K562 (cell line): ENCODE data around the gene ATP5F1D. TPM values are rescaled to one million over a fixed set of nuclear protein-coding genes. Genes with fewer than 3 reads are reported as not detected.

Source experiments
- DLX4 ChIP-seq: fragments of 250-450 bp; sonication (Bioruptor Pico); IDR thresholded peaks from 2 replicates; pipeline ENCODE4 v1.6.1; 2021; ENCODE audit warnings: mild to moderate bottlenecking
- FOXA1 ChIP-seq: fragments of 450-650 bp; IDR thresholded peaks from 2 replicates; pipeline ENCODE4 v1.6.1; 2016; ENCODE audit warnings: mild to moderate bottlenecking, borderline replicate concordance
- HLTF ChIP-seq: fragments of 450-650 bp; IDR thresholded peaks from 2 replicates; pipeline ENCODE4 v1.6.1; 2016
- JUN ChIP-seq, 2 experiments: sonication (generic) in 1 of 2; formaldehyde crosslinking in 1 of 2; IDR thresholded peaks; 2 replicates each; pipeline versions ENCODE4 v1.6.1 to v1.8.0; 2012 to 2022; ENCODE audit warnings: borderline replicate concordance in 2 of 2, mild to moderate bottlenecking in 2 of 2, improper control_type of control experiment in 1 of 2, low read depth in 1 of 2, low read length in 1 of 2, missing genetic modification reagents in 1 of 2
- JUND ChIP-seq, 2 experiments: IDR thresholded peaks; 2 replicates in 1 of 2; 3 replicates in 1 of 2; pipeline ENCODE4 v1.6.1; 2011; ENCODE audit warnings: borderline replicate concordance in 2 of 2, low read depth in 2 of 2, low read length in 2 of 2, improper control_type of control experiment in 1 of 2, missing biosample characterization in 1 of 2, missing genetic modification characterization in 1 of 2, missing genetic modification reagents in 1 of 2
- MAX ChIP-seq: sonication (generic); formaldehyde crosslinking; IDR thresholded peaks from 2 replicates; pipeline ENCODE4 v1.9.0; 2022; ENCODE audit warnings: mild to moderate bottlenecking, missing genetic modification reagents
- MXI1 ChIP-seq: IDR thresholded peaks from 2 replicates; pipeline ENCODE4 v1.6.1; 2011; ENCODE audit warnings: low read depth, mild to moderate bottlenecking, improper control_type of control experiment, low read length
- NCOR1 ChIP-seq: fragments of 450-650 bp; IDR thresholded peaks from 2 replicates; pipeline ENCODE4 v1.6.1; 2016; ENCODE audit warnings: mild to moderate bottlenecking, moderate library complexity
- PHTF2 ChIP-seq: fragments of 250-450 bp; sonication (Bioruptor Pico); IDR thresholded peaks from 2 replicates; pipeline ENCODE4 v1.5.0; 2021; ENCODE audit warnings: mild to moderate bottlenecking
- SMARCA4 ChIP-seq: fragments of 450-650 bp; IDR thresholded peaks from 2 replicates; pipeline ENCODE4 v1.6.1; 2016
- STAT6 ChIP-seq: sonication (generic); formaldehyde crosslinking; IDR thresholded peaks from 2 replicates; pipeline ENCODE4 v1.8.1; 2023; ENCODE audit warnings: mild to moderate bottlenecking, missing genetic modification reagents
- SUPT5H ChIP-seq: fragments of 450-650 bp; IDR thresholded peaks from 2 replicates; pipeline ENCODE4 v1.6.1; 2016
- ZBTB17 ChIP-seq: fragments of 450-650 bp; formaldehyde crosslinking; IDR thresholded peaks from 2 replicates; pipeline ENCODE4 v1.4.0; 2020; ENCODE audit warnings: mild to moderate bottlenecking
- ZNF780A ChIP-seq: fragments of 250-450 bp; sonication (Bioruptor Pico); IDR thresholded peaks from 2 replicates; pipeline ENCODE4 v1.5.0; 2021; ENCODE audit warnings: mild to moderate bottlenecking
- polyA plus RNA-seq, 8 experiments: library from polyadenylated mRNA; depleted of rRNA in 4 of 8; stranded (reverse) in 5 of 8; unstranded in 3 of 8; fragments of >200 nt; fragmentation: Nextera tagmentation in 2 of 8; fragmentation: Illumina TruSeq in 1 of 8; extraction: Ambion mirVana in 2 of 8; extraction: Trizol in 1 of 8; gene quantifications; 2 replicates each; pipeline versions ENCODE4 v1.2.1 to v1.2.3, GENCODE V29; 2011 to 2014; ENCODE audit warnings: inconsistent platforms in 1 of 8, missing spikeins in 1 of 8
- total RNA-seq, 7 experiments: library from RNA; depleted of rRNA in 6 of 7; stranded (reverse); fragments of >200 nt in 6 of 7; fragmentation: Illumina TruSeq in 2 of 7; extraction: Trizol in 2 of 7; gene quantifications; 2 replicates each; pipeline versions ENCODE4 v1.2.1 to v1.2.3, GENCODE V29; 2011 to 2021; ENCODE audit warnings: low replicate concordance in 1 of 7
- TF ChIP-seq, protein P1 (sequence below), 2 experiments: fragments of 150-350 bp in 1 of 2; IDR thresholded peaks; 2 replicates each; pipeline ENCODE4 v1.6.1; 2012 to 2016; ENCODE audit warnings: low read depth in 2 of 2, low read length in 2 of 2, mild to moderate bottlenecking in 1 of 2, moderate library complexity in 1 of 2
- TF ChIP-seq, protein P2 (sequence below): sonication (generic); formaldehyde crosslinking; IDR thresholded peaks from 2 replicates; pipeline ENCODE4 v1.8.0; 2023; ENCODE audit warnings: mild to moderate bottlenecking, missing genetic modification reagents

Gene ATP5F1D
- total and polyA plus RNA-seq, 9 of the 15 experiments (the other 6 are each of a cell fraction or from before 2014, with no cell fraction given) = 3.9 to 409 (median 36.8) TPM

DNA sequence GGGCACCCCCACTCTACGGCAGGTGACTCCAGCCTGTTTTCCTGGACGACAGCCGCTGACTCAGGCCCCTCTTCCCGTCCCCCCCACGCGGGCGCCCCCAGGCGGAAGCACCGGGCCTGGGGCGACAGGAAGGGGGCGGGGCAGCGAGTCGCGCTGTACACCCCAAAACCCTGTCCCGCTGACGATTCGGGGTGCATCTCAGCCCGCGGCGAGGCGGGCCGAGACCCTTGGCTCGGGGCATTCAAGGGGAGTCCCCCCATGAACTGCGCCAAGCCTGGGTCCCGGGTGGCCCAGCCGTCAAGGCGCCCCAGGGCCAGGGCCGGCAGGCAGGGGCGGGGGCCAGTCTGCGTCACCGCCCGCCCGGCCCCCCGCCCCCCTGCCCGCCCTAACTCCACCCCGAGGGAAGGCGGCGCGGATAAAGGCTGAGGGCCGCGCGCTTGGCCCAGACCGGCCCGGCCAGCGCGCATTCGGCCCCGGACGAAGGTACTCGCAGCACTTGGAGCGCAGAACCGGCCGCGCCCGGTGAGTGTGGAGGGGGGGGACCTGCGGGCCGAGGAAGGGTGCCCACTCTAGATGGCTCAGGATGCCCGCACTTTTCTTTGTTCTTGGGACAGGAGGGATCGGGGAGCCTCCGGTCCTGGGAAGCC lies 6.7 kb downstream of the ATP5F1D start, which contains the start of gene MIDN (continued):
- TF ChIP-seq, protein P1, sequence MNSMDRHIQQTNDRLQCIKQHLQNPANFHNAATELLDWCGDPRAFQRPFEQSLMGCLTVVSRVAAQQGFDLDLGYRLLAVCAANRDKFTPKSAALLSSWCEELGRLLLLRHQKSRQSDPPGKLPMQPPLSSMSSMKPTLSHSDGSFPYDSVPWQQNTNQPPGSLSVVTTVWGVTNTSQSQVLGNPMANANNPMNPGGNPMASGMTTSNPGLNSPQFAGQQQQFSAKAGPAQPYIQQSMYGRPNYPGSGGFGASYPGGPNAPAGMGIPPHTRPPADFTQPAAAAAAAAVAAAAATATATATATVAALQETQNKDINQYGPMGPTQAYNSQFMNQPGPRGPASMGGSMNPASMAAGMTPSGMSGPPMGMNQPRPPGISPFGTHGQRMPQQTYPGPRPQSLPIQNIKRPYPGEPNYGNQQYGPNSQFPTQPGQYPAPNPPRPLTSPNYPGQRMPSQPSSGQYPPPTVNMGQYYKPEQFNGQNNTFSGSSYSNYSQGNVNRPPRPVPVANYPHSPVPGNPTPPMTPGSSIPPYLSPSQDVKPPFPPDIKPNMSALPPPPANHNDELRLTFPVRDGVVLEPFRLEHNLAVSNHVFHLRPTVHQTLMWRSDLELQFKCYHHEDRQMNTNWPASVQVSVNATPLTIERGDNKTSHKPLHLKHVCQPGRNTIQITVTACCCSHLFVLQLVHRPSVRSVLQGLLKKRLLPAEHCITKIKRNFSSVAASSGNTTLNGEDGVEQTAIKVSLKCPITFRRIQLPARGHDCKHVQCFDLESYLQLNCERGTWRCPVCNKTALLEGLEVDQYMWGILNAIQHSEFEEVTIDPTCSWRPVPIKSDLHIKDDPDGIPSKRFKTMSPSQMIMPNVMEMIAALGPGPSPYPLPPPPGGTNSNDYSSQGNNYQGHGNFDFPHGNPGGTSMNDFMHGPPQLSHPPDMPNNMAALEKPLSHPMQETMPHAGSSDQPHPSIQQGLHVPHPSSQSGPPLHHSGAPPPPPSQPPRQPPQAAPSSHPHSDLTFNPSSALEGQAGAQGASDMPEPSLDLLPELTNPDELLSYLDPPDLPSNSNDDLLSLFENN (IDR thresholded peaks at IDR 0.05; ENCODE audit: low read depth in 2 of 2, low read length in 2 of 2) = no peak
- TF ChIP-seq STAT6 = no peak
- TF ChIP-seq SUPT5H = peak; percentile 97
- TF ChIP-seq HLTF = no peak
- TF ChIP-seq MXI1 = no peak; the same call in 1 of the 2 replicates
- TF ChIP-seq NCOR1 = peak; percentile 58; the same call in 1 of the 2 replicates
- TF ChIP-seq DLX4 (CRISPR knock-in tag) = no peak
- peak; percentile 73; the same call in 1 of the 2 replicates for TF ChIP-seq ZNF780A (CRISPR knock-in tag)
- peak; percentile 72 for TF ChIP-seq JUND (IDR thresholded peaks at IDR 0.05; ENCODE audit: borderline replicate concordance, low read depth, low read length)
- peak; percentile 10; the same call in 1 of the 3 replicates for TF ChIP-seq JUND (tag; IDR thresholded peaks at IDR 0.05; ENCODE audit: borderline replicate concordance, low read depth, low read length)
- peak; percentile 45; the same call in 1 of the 2 replicates for TF ChIP-seq SMARCA4
- TF ChIP-seq MAX (CRISPR knock-in tag) = 0 out of 2 replicates have a peak, but pooled peaks have one; percentile 42
- TF ChIP-seq PHTF2 (CRISPR knock-in tag) = no peak
- TF ChIP-seq ZBTB17 (CRISPR knock-in tag) = no peak
- TF ChIP-seq FOXA1 = no peak
- TF ChIP-seq, protein P2, sequence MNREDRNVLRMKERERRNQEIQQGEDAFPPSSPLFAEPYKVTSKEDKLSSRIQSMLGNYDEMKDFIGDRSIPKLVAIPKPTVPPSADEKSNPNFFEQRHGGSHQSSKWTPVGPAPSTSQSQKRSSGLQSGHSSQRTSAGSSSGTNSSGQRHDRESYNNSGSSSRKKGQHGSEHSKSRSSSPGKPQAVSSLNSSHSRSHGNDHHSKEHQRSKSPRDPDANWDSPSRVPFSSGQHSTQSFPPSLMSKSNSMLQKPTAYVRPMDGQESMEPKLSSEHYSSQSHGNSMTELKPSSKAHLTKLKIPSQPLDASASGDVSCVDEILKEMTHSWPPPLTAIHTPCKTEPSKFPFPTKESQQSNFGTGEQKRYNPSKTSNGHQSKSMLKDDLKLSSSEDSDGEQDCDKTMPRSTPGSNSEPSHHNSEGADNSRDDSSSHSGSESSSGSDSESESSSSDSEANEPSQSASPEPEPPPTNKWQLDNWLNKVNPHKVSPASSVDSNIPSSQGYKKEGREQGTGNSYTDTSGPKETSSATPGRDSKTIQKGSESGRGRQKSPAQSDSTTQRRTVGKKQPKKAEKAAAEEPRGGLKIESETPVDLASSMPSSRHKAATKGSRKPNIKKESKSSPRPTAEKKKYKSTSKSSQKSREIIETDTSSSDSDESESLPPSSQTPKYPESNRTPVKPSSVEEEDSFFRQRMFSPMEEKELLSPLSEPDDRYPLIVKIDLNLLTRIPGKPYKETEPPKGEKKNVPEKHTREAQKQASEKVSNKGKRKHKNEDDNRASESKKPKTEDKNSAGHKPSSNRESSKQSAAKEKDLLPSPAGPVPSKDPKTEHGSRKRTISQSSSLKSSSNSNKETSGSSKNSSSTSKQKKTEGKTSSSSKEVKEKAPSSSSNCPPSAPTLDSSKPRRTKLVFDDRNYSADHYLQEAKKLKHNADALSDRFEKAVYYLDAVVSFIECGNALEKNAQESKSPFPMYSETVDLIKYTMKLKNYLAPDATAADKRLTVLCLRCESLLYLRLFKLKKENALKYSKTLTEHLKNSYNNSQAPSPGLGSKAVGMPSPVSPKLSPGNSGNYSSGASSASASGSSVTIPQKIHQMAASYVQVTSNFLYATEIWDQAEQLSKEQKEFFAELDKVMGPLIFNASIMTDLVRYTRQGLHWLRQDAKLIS (CRISPR knock-in tag) = 0 out of 2 replicates have a peak, but pooled peaks have one; percentile 41
- peak; percentile 44; the same call in 1 of the 2 replicates for TF ChIP-seq JUN (IDR thresholded peaks at IDR 0.05; ENCODE audit: borderline replicate concordance, low read depth, low read length)
- TF ChIP-seq JUN (CRISPR knock-in tag; IDR thresholded peaks at IDR 0.05; ENCODE audit: borderline replicate concordance) = no peak
